ENCODE measurements around the gene EPS8L1.

GRCh38 chr19:55096061-55096701 lies 20.5 kb downstream of the EPS8L1 start:
- no peak for TF ChIP-seq CTCF (IDR thresholded peaks at IDR 0.05)
- no peak for TF ChIP-seq POLR2A (IDR thresholded peaks at IDR 0.05)
